Right ventricle myocardium superior (tissue), 1 donor: Measurements from ENCODE around the gene PTCD2. TPM values are rescaled to one million over a fixed set of nuclear protein-coding genes. Genes with fewer than 3 reads are reported as not detected.

Experiments used
- ATAC-seq: fragments of 200-7000 bp; cut with Tn5 transposase; one replicate; pipeline ENCODE4 v1.9.1; 2020; ENCODE audit warnings: mild to moderate bottlenecking; ENCODE audit not compliant: poor library complexity
- DNase-seq: peaks from one replicate; pipeline ENCODE4 v3.0.0-alpha.2; 2020
- intact Hi-C: fragments of 100-400 bp; cut with DNase I; formaldehyde crosslinking; loops from one replicate; pipeline ENCODE4 v1.11.2; 2022
- long read RNA-seq: library from polyadenylated mRNA; unstranded; transcript quantifications from one replicate; pipeline ENCODE4 v2.0.0, GENCODE V29; 2021
- total RNA-seq: library from RNA; stranded (reverse); fragmentation: NEBNext Ultra II Directional; extraction: Animal tissue kit (Norgen Biotek cat#: 25700); gene quantifications from one replicate; pipeline ENCODE4 v1.2.1, GENCODE V29; 2021
- donor health status: DM: no; HTN: yes; CAD: no; lungs with severe emphysema.

Gene PTCD2
- total RNA-seq = 18.6 TPM
- long read RNA-seq, full-length matches to known transcripts = 20 of 29 reads
- long read RNA-seq, partial matches to known transcripts = 0 of 29 reads
- long read RNA-seq, other reads (novel, unspliced or antisense) = 9 of 29 reads

DNA sequence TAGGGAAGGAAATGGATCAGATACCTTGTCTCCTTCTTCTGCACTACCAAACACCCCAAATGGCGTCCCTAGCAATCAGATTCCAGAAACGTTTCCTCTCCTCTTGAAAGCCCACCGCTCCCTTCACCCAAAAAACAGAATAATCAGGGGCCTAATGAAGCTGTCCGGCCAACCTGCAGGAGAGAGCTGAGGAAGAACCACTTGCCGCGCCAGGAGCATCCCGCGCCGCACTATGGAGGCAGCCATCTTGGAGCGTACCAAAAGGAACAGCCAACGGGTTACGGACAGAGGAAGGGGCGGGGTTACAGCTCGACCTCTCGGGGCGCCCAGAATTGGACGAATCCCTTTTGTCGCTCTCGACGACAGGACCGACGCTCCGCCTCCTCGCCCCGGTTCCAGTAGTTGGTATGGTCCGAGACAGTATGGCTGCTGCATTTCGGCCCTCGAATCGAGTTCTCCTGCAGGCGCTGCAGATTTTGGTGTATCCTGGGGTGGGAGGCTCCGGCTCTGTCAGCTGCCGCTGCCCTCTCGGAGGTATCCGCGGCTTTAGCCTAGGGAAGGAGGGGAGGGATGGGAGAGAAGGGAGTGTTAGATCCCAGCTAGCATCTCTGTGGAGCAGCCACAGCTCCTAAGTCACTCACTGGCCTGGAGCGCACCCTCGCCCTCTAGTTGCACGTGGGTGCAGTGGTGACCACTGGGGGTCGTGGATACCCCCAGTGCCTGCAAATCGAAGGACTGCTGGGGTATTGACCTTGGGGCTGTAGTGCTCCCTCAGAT, at the start of gene PTCD2, which contains the start of gene MRPS27:
Gene PTCD2, plus strand, starts transcription at position 398 of the 777 bp plus-strand sequence. Its CDS starts 10 bp downstream, at position 408.
Gene MRPS27, minus strand, starts transcription at position 265 of the 777 bp plus-strand sequence. Its CDS starts 19 bp downstream, at position 246.
- ATAC-seq (peak; percentile 100), DNase-seq (peak; percentile 97)
- intact Hi-C loops = no loop called here

- intact Hi-C loops = no loop called here
- ATAC-seq (no peak), DNase-seq (no peak)
These were observed 48.5 kb upstream of the PTCD2 start for GRCh38 chr5:72271702-72272101.

- intact Hi-C loops = no loop called here
- DNase-seq = no peak
These were observed 47.8 kb upstream of the PTCD2 start for GRCh38 chr5:72272398-72272797.

GRCh38 chr5:72273547-72273946, 46.6 kb upstream of the PTCD2 start:
- no peak for ATAC-seq
- no peak for DNase-seq
- intact Hi-C loops = no loop called here

More at GRCh38 chr5:72272398-72272797, 47.8 kb upstream of the PTCD2 start:
- no peak for ATAC-seq

DNA sequence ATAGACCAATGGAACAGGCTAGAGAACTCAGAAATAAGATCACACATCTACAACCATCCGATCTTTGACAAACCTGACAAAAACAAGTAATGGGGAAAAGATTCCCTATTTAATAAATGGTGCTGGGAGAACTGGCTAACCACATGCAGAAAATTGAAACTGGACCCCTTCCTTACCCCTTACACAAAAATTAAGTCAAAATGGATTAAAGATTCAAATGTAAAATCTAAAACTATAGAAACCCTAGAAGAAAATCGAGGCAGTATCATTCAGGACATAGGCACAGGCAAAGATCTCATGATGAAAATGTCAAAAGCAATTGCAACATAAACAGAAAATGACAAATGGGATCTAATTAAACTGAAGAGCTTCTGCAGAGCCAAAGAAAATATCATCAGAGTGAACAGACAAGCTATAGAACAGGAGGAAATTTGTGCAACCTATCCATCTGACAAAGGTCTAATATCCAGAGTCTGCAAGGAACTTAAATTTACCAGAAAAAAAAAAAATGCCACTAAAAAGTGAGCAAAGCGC, 43.9 kb upstream of the PTCD2 start:
- DNase-seq (no peak), ATAC-seq (no peak)
- intact Hi-C loops = no loop called here

DNA sequence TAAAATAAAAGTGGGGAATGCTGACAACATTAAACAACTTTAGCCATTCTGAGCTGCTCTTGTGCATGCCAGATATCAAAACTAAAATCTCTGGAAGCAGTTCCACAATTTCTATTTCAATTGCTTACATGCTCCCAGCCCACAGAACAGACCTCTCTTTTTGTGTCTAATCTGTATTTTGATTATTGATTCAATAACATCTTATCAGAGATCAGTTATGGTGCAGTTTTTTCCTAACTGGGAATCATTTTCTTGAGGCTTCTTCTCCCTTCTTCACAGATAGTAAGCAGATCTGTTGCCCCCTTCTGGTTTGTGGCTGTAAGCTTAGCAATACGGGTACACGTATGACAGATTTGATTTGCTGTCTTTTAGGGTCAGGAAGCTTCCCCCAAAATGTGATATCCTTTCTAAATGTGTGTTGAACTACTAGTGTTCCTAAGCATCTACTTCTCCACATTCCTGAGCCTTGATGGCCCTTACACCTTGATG, 39.5 kb upstream of the PTCD2 start:
- no peak for DNase-seq
- ATAC-seq = peak; percentile 45
- intact Hi-C loops = no loop called here

DNA sequence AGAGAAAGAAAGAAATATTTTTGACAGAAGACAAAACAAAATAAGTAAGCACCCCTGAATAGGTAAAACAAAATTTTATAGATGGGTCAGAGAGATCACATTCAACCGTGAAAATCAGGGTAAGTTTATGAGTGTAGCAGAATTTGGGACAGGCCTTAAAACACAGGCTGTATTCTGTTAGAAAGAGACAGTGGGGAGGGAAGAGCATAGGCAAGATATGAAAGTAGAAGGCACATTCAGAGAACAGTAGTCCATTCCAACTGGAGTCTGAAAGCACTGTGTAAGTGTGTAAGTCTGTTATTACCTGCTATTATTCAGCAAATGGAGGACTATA, 38.8 kb upstream of the PTCD2 start:
- ATAC-seq = no peak
- DNase-seq = no peak
- intact Hi-C loops = no loop called here

- DNase-seq (no peak), ATAC-seq (peak; percentile 74)
- intact Hi-C loops = no loop called here
These were observed 38.2 kb upstream of the PTCD2 start for GRCh38 chr5:72281764-72282499.

DNA sequence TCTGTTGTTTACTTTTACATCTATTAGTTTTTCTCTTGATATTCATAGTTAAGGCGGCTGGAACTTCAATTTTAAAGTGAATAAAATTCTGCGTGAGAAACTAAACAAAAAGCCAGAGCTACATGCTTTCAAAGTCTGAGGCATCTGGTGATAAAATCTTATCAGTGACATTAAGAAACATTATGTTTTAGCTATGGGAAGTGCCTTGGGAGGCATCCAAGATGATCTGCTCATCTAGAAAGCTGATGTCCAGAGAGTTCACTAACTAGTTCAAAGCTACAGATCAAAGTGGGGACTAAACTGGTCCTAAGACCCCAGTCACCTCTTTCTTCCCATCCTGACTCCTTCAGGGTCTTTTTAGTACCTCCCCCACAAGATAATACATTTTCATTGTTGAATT, 37.3 kb upstream of the PTCD2 start:
- ATAC-seq = peak; percentile 28
- no peak for DNase-seq
- intact Hi-C loops = no loop called here

DNA sequence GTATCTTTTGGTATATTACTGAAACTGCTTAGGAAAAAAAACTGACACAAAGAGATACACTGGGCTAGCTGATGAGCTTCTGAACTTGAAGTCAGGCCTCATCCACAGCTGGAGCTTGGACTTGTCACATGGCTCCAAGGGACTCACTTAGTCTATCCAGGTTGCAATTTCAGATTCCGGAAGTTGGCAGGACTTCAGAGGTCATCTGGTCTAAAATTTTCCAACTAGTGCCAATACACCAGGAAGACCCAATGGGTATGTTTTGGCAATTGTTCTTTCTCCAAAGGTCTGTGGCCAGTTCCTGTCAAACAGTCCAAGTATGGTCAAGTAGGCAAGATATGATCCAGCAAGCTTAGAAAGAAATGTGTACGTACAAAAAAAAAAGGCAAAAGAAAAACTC, 36.8 kb upstream of the PTCD2 start:
- intact Hi-C loops = no loop called here
- ATAC-seq (peak; percentile 11), DNase-seq (no peak)

DNA sequence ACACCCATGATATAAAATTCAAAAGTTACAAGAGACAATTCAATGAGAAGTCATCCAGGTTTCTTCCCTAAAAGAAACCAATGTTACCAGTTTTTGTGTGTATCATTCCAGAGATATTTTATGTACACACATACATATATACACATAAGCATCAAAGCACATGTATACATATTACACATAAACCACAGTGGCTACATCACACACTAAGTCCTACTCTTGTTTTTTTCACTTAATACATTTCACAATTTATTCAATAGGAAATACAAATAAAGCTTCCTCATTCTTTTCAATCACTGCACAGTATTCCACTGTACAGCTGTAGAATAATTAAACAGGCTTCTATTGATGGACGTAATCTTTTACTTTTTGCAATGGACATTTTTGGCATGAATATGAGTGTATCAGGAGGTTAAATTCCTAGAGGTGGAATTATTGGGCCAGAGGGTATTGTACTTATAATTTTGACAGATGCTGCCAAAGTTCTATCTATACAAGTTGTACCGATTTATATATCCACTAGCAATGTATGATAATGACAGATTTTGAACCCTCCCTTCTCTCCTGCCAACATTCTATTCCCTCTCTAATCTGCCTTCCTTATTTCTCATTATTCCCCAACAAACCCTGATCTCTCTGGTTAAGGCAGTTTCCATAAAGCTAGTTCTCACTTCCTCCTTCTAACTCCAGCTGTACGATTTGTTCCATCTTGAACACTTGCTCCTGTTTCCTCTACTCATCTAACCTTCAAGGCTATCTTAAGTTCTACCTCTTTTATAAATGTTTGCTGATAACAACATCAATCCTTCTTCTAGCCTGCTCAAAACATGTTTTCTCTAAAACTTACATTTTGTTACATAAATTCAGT, 35.4 kb upstream of the PTCD2 start:
- ATAC-seq (no peak), DNase-seq (no peak)
- intact Hi-C loops = no loop called here

DNA sequence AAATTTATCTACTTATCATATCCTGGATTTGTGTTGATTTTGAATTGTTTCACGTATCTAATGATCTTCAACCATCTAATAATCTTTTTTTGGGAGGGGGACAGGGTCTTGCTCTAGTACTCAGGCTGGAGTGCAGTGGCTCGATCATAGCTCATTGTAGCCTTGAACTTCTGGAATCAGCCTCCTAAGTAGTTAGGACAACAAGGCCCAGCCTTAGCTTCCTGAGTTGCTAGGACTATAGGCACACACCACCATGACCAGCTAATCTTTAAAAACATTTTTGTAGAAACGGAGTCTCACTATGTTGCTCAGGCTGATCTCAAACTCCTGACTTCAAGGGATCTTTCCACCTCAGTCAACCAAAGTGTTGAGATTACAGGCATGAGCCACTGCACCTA, 34.8 kb upstream of the PTCD2 start:
- ATAC-seq (no peak), DNase-seq (no peak)
- intact Hi-C loops = no loop called here

DNA sequence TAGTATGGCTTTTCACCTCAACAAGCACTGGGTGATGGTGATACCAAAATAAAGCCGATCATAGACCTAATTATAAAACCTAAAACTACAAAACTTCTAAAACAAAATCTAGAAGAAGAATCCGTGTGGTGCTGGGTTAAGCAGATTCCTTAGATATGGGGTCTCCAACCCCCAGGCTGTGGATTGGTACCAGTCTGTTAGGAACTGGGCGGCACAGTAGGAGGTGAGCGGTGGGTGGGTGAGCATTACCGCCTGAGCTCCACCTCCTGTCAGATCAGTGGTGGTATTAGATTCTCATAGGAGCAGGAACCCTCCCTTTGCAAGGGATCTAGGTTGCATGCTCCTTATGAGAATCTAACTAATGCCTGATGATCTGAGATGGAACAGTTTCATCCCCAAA, 33.4 kb upstream of the PTCD2 start:
- intact Hi-C loops = no loop called here

DNA sequence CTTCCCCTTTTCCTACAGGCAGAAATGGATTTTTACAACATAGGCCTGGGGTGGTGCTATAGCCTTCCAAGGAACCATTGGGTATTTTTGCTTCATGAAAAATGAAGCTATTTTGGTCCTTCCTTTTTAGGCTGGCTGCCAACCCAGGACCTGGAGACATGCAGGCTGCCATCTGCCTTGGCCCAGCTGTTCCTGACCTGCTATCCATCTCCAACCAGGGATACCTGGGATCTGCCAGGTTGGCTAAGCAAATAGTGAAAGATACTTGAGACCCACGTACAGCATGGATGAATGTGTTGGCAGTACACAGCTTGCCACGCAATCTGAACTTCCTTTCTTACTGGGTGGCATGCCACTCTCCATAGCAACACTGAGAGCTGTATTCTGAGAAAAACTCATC, 31.2 kb upstream of the PTCD2 start:
- ATAC-seq = peak; percentile 52
- no peak for DNase-seq
- intact Hi-C loops = no loop called here

More for the DNA sequence above, 33.4 kb upstream of the PTCD2 start:
- no peak for DNase-seq
- ATAC-seq = no peak

GRCh38 chr5:72290356-72291133, 29.6 kb upstream of the PTCD2 start:
- intact Hi-C loops = no loop called here
- DNase-seq (no peak), ATAC-seq (no peak)

DNA sequence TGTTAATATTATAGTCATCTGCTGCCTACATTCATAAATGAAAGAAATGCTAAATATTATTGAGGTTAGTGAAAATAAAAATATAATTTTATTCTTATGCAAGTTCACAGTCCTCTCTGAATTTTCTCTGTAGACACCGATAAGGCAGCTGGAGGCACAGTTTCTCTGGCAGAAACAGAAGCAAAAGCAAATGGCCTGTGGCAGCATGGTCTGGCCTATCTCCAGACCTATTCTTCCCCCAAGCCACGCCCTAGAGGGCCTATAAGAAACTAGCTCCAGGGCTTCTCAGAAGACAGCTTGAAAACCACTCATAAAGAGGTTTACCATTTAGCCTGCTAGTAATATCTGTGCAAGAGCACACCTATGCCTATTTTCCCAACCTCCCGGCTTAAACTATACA, 28.6 kb upstream of the PTCD2 start:
- intact Hi-C loops = no loop called here
- no peak for DNase-seq
- ATAC-seq = no peak

- intact Hi-C loops = no loop called here
- DNase-seq = no peak
- no peak for ATAC-seq
These were observed 27.8 kb upstream of the PTCD2 start for GRCh38 chr5:72292411-72292810.

DNA sequence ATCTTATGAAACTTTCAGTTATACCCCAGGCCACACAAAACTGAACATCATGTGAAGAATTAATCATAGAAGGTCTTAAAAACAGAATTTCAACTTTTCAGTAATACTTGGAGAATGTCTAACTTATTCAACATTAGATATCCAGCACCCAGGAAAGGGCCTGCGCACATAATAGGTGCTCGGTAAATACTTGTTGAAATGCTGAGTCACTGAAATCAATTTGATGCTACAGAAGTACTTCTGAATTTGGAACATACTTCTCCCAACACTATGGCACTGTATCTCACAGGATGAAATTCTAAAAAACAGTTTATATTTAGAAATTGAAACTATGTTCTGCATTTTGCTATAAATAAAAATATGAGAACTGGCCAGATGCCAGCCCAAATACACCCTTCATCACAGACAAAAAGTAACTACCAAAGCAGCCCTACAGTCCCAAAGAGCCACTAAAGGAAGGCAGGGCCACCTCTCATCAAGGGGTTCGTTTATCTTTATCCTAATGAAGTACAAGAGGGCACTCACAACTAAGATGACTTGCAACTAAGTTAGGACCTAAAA, 26.6 kb upstream of the PTCD2 start:
- no peak for DNase-seq
- peak; percentile 25 for ATAC-seq
- intact Hi-C loops = no loop called here
